ENCODE measurements around the gene CBARP.
"Not testable (repeated sequence)": the region's sequence is repeated elsewhere in the genome, so short reads cannot be mapped to it uniquely, and the experiment has no call there.

Gene CBARP

GRCh38 chr19:1208830-1209229 is 29.0 kb downstream of the CBARP start:
- DNase-seq: not testable (repeated sequence)

- DNase-seq: peak; percentile 21
Observed at GRCh38 chr19:1206864-1207450, 30.8 kb downstream of the CBARP start.

GRCh38 chr19:1206150-1206863 is 31.5 kb downstream of the CBARP start:
- DNase-seq: no peak

GRCh38 chr19:1205114-1206099 is 32.4 kb downstream of the CBARP start, which contains the start of gene STK11:
STK11 (plus strand) TSS chr19:1205778; CDS start chr19:1206914, 1,136 bp downstream.
- peak; percentile 99 for DNase-seq

GRCh38 chr19:1200614-1201013 is 37.2 kb downstream of the CBARP start:
- not testable (repeated sequence) for DNase-seq

GRCh38 chr19:1199531-1199930 is 38.3 kb downstream of the CBARP start:
- DNase-seq: no peak

GRCh38 chr19:1189419-1189818 is 48.4 kb downstream of the CBARP start:
- peak; percentile 34 for DNase-seq

- DNase-seq: no peak
Observed at GRCh38 chr19:1183543-1184172, 54.1 kb downstream of the CBARP start.

GRCh38 chr19:1182727-1183126 is 55.1 kb downstream of the CBARP start:
- DNase-seq: no peak

- DNase-seq: no peak
Observed at GRCh38 chr19:1182068-1182467, 55.7 kb downstream of the CBARP start.

- DNase-seq: no peak
Observed at GRCh38 chr19:1181606-1182005, 56.2 kb downstream of the CBARP start.
